Prostate gland (tissue), 2 donors: ENCODE data around the gene KRT2.

ENCODE experiments used
- POLR2A ChIP-seq: fragments of 450-650 bp; IDR thresholded peaks from one replicate; pipeline ENCODE4 v1.6.1; 2016; ENCODE audit warnings: antibody characterized with exemption, mild to moderate bottlenecking
- POLR2AphosphoS5 ChIP-seq: sonication (generic); formaldehyde crosslinking; IDR thresholded peaks from one replicate; pipeline ENCODE4 v1.6.1; 2017; ENCODE audit warnings: antibody characterized with exemption
- TF ChIP-seq, protein P1 (sequence below), 4 experiments: fragments of 200-600 bp in 2 of 4; fragments of 450-650 bp in 2 of 4; sonication (generic) in 2 of 4; IDR thresholded peaks; 1 replicate in 3 of 4; 2 replicates in 1 of 4; pipeline ENCODE4 v1.5.1; 2016 to 2019; ENCODE audit warnings: antibody characterized with exemption in 4 of 4, mild to moderate bottlenecking in 2 of 4, moderate library complexity in 2 of 4

DNA sequence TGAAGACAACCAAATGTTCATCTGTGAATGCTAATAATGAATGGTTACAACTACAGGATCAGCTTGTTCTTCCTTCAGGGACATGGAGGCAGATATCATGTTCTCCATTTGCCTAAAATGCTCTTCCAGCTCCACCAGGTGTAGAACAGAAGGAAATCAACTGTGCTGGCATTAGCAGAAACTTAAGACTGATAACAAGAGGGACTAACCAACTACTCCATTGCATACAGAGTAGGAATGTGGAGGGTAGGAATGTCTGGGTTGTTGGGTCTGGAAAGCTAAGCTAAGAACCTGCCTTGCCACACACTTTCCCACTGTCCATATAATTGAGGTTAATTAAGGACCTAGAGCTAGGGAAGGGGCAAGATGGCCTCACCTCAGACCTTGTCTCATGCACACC, 11.4 kb upstream of the KRT2 start:
- no peak for TF ChIP-seq POLR2A
- TF ChIP-seq, protein P1, sequence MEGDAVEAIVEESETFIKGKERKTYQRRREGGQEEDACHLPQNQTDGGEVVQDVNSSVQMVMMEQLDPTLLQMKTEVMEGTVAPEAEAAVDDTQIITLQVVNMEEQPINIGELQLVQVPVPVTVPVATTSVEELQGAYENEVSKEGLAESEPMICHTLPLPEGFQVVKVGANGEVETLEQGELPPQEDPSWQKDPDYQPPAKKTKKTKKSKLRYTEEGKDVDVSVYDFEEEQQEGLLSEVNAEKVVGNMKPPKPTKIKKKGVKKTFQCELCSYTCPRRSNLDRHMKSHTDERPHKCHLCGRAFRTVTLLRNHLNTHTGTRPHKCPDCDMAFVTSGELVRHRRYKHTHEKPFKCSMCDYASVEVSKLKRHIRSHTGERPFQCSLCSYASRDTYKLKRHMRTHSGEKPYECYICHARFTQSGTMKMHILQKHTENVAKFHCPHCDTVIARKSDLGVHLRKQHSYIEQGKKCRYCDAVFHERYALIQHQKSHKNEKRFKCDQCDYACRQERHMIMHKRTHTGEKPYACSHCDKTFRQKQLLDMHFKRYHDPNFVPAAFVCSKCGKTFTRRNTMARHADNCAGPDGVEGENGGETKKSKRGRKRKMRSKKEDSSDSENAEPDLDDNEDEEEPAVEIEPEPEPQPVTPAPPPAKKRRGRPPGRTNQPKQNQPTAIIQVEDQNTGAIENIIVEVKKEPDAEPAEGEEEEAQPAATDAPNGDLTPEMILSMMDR (IDR thresholded peaks at IDR 0.05) = no peak
- TF ChIP-seq POLR2AphosphoS5 = no peak
